ENCODE measurements around the gene LRRTM4. TPM values are rescaled to one million over a fixed set of nuclear protein-coding genes. Genes with fewer than 3 reads are reported as not detected.

The LRRTM4 gene
- polyA plus RNA-seq, 1 experiment = not detected

DNA sequence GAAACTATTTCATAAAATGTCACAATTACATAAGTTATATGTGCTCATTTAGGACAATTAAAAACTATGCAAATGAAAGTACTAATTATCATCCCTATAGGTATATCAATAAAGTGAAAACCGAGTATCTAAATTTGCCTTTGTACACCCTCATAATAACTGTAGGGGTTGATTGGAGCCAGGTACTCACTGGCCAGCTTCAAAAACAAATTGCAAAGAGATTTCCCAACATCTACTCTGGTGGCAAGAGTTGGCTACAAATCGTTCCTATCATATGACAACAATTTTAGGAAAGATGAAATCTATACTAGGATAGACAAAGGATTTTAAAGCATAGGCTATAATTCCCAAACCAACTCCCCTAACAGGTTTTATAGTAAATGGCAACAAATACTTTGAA, 556.4 kb downstream of the LRRTM4 start:
- Histone ChIP-seq H3K4me3 (ENCODE audit: low read depth, low read length) (no peak overlapping the region), H3K27me3 (ENCODE audit: control insufficient read depth, insufficient read depth, low read length) (no peaks in the 10 kb centered on the region), H3K36me3 (ENCODE audit: control insufficient read depth, insufficient read depth, low read length) (no peaks in the 10 kb centered on the region)
- CTCF ChIA-PET = no interaction called here
- no peak for DNase-seq (ENCODE audit: low read depth)
- TF ChIP-seq, protein P1, sequence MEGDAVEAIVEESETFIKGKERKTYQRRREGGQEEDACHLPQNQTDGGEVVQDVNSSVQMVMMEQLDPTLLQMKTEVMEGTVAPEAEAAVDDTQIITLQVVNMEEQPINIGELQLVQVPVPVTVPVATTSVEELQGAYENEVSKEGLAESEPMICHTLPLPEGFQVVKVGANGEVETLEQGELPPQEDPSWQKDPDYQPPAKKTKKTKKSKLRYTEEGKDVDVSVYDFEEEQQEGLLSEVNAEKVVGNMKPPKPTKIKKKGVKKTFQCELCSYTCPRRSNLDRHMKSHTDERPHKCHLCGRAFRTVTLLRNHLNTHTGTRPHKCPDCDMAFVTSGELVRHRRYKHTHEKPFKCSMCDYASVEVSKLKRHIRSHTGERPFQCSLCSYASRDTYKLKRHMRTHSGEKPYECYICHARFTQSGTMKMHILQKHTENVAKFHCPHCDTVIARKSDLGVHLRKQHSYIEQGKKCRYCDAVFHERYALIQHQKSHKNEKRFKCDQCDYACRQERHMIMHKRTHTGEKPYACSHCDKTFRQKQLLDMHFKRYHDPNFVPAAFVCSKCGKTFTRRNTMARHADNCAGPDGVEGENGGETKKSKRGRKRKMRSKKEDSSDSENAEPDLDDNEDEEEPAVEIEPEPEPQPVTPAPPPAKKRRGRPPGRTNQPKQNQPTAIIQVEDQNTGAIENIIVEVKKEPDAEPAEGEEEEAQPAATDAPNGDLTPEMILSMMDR (IDR thresholded peaks at IDR 0.05; ENCODE audit: insufficient read depth, low read depth, low read length) = no peak
- POLR2A ChIA-PET = no interaction called here

DNA sequence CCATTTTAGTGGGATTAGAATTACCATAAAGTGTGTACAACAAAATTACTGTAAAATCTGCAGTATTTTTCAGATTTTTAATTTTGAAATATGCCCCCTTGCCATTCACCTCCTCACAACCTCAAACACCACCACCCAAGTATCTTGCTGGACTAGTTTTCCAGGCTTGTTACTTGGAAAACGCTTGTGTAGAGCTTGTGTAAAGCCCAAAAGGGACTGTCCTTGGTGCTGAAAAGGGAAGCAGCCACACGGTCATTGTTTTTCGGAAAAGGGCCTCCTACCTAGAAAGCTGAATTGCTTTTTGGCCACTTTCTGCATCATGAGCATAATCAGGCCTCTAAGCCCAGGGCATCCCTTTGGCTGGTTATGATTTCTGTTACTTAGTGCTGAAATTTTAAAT, 563.4 kb downstream of the LRRTM4 start:
- TF ChIP-seq, protein P1 (IDR thresholded peaks at IDR 0.05; ENCODE audit: insufficient read depth, low read depth, low read length) = no peak
- CTCF ChIA-PET = no interaction called here
- POLR2A ChIA-PET = no interaction called here

DNA sequence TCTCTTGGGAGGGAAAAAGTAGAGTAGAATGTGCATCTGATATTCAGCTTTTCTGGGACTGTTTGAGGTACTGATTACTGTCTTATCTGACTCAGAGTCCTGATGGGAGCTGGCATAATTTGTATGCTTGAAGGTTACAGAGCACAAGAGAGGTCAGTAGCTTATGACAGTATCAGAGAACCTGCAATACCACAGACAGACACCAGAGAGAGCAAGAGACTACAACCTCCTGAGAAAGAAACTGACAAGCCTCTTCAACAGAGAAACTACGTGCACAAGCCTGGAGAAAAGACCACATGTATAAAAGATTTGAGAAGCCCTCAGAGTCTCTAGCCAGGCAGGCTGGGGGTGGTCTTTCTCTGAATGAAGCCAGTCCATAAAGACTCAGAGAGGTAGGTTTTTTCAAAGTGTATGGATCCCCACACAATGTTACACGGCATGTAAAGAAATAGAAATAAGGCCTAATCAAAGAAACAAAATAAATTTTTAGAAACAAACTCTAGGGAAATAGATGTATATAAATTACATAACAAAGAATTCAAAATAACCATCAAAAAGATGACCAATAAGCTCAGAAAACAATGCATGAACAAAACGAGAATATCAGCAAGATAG, 568.3 kb downstream of the LRRTM4 start:
- CTCF ChIA-PET = no interaction called here
- POLR2A ChIA-PET = no interaction called here
- Histone ChIP-seq H3K4me3 (ENCODE audit: low read depth, low read length) (no peak overlapping the region), H3K27me3 (ENCODE audit: control insufficient read depth, insufficient read depth, low read length) (no peaks in the 10 kb centered on the region), H3K36me3 (ENCODE audit: control insufficient read depth, insufficient read depth, low read length) (no peaks in the 10 kb centered on the region)
- DNase-seq (ENCODE audit: low read depth) = no peak
- TF ChIP-seq, protein P1 (IDR thresholded peaks at IDR 0.05; ENCODE audit: insufficient read depth, low read depth, low read length) = no peak

More for the DNA sequence above, 563.4 kb downstream of the LRRTM4 start:
- Histone ChIP-seq H3K36me3 (ENCODE audit: control insufficient read depth, insufficient read depth, low read length) (no peaks in the 10 kb centered on the region), H3K27me3 (ENCODE audit: control insufficient read depth, insufficient read depth, low read length) (no peaks in the 10 kb centered on the region), H3K4me3 (ENCODE audit: low read depth, low read length) (no peak overlapping the region)
- DNase-seq (ENCODE audit: low read depth) = no peak

DNA sequence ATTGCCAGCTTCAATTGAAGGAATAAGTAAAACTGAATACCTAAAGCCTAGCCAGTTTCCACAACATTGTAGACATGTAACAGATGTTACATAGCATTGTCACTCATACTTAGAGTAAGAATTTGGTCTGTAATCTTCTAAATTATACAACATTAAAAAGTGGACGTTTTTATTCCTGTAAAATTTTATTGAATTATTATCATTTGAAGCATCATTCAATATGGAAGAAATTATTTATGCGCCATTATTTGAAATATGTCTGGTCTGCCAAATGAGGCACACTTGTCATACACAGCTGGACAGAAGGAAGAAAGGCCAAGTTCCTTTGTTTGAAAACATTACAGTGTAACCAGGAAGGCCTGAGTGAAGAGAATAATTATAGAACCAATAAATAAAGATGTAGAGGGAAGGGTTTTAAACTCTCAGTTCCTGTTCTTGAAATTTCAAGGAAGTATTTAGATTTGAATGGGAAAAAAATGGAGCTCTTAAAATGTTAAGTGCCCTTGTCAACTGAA, 575.5 kb downstream of the LRRTM4 start:
- ChIA-PET POLR2A (no interaction called here), CTCF (no interaction called here)
- Histone ChIP-seq H3K27me3 (ENCODE audit: control insufficient read depth, insufficient read depth, low read length) (no peaks in the 10 kb centered on the region), H3K4me3 (ENCODE audit: low read depth, low read length) (no peak overlapping the region), H3K36me3 (ENCODE audit: control insufficient read depth, insufficient read depth, low read length) (no peaks in the 10 kb centered on the region)
- TF ChIP-seq, protein P1 (IDR thresholded peaks at IDR 0.05; ENCODE audit: insufficient read depth, low read depth, low read length) = no peak
- DNase-seq (ENCODE audit: low read depth) = no peak

DNA sequence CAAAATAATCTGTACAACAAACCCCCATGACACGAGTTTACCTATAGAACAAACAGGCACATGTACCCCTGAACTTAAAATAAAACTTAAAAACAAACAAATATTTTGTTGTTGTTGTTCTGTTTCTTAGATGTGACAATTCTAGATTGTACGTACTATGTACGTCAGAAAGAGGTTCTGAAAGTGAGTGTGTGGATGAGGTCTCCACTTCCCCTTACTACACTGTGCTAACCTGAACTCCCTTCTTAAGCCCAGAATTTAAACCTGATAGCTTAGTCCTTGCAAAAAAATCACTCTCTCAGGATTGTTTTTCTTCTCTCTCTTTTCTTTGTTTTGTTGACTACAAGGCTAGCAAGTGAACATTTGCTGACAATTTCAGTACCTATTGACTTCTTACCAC, 581.6 kb downstream of the LRRTM4 start:
- TF ChIP-seq, protein P1 (IDR thresholded peaks at IDR 0.05; ENCODE audit: insufficient read depth, low read depth, low read length) = no peak

More for the DNA sequence above, 581.6 kb downstream of the LRRTM4 start:
- H3K4me3 ChIP-seq (ENCODE audit: low read depth, low read length) = no peak overlapping the region
- POLR2A ChIA-PET = no interaction called here
- H3K27me3 ChIP-seq (ENCODE audit: control insufficient read depth, insufficient read depth, low read length) = no peaks in the 10 kb centered on the region
- CTCF ChIA-PET = no interaction called here
- H3K36me3 ChIP-seq (ENCODE audit: control insufficient read depth, insufficient read depth, low read length) = no peaks in the 10 kb centered on the region
- no peak for DNase-seq (ENCODE audit: low read depth)

Measured in BJ (cell line).